Thoracic aorta (tissue), 2 donors: ENCODE results near the gene KLC1. TPM values are rescaled to one million over a fixed set of nuclear protein-coding genes. Genes with fewer than 3 reads are reported as not detected.

Experiments used
- ATAC-seq: fragments of 150-250 bp; one replicate; pipeline ENCODE4 v1.8.0; 2017; ENCODE audit warnings: low read depth; ENCODE audit not compliant: insufficient number of reproducible peaks, low FRiP score
- DNase-seq: peaks from one replicate; pipeline ENCODE4 v3.0.0-alpha.2; 2020; ENCODE audit warnings: low spot score
- H3K27ac ChIP-seq, 2 donors: fragments of 200-600 bp; sonication (generic); 1 replicate in 1 of 2; 2 replicates in 1 of 2; pipeline ENCODE4 v1.5.1; 2016; ENCODE audit warnings: mild to moderate bottlenecking in 2 of 2, moderate library complexity in 2 of 2
- H3K27me3 ChIP-seq: fragments of 200-600 bp; sonication (generic); replicated peaks from 2 replicates; pipeline ENCODE4 v1.6.0; 2016; ENCODE audit warnings: mild to moderate bottlenecking; ENCODE audit not compliant: insufficient read depth
- H3K36me3 ChIP-seq: fragments of 200-600 bp; sonication (generic); one replicate; pipeline ENCODE4 v1.5.1; 2016
- H3K4me1 ChIP-seq, 2 donors: fragments of 200-600 bp; sonication (generic); 1 replicate in 1 of 2; 2 replicates in 1 of 2; pipeline versions ENCODE4 v1.5.1 to v1.6.0; 2016; ENCODE audit warnings: low read depth in 2 of 2, mild to moderate bottlenecking in 1 of 2; ENCODE audit not compliant: control insufficient read depth in 1 of 2
- H3K4me3 ChIP-seq: fragments of 200-600 bp; sonication (generic); 2 replicates; pipeline ENCODE4 v1.5.1; 2016; ENCODE audit warnings: mild to moderate bottlenecking
- H3K9me3 ChIP-seq: fragments of 200-600 bp; sonication (generic); 2 replicates; pipeline ENCODE4 v1.5.1; 2016
- total RNA-seq, 2 donors: library from RNA; depleted of rRNA; stranded (reverse); fragments of >200 nt; gene quantifications; one replicate each; pipeline versions ENCODE4 v1.1.0 to v1.2.3, GENCODE V29; 2016
- TF ChIP-seq, protein P1 (sequence below): fragments of 200-600 bp; sonication (generic); IDR thresholded peaks from one replicate; pipeline ENCODE4 v1.5.1; 2019; ENCODE audit warnings: antibody characterized with exemption

Gene KLC1
- total RNA-seq, 2 donors from 2014 or later, result 545 to 588 TPM

DNA sequence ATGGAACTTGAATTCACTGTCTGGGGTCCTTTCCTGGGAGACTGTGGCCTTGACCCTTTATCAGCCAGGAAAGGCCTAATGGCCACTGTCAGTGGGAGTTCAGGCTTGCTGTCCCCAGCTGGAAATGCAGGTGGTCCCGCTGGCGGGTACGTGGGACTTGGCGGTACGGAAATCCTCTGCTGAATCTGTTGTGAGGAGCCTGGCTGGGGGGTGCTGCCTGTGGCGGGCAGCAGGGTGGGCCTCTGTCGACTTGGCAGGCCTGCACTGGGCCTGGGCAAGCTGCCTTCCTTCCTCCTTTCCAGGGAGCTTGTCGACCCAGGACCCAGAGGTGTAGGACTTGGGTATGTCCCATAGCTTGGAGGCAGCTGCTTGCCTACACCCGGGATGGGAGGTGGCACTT is 112.9 kb downstream of the KLC1 start:
- TF ChIP-seq, protein P1, sequence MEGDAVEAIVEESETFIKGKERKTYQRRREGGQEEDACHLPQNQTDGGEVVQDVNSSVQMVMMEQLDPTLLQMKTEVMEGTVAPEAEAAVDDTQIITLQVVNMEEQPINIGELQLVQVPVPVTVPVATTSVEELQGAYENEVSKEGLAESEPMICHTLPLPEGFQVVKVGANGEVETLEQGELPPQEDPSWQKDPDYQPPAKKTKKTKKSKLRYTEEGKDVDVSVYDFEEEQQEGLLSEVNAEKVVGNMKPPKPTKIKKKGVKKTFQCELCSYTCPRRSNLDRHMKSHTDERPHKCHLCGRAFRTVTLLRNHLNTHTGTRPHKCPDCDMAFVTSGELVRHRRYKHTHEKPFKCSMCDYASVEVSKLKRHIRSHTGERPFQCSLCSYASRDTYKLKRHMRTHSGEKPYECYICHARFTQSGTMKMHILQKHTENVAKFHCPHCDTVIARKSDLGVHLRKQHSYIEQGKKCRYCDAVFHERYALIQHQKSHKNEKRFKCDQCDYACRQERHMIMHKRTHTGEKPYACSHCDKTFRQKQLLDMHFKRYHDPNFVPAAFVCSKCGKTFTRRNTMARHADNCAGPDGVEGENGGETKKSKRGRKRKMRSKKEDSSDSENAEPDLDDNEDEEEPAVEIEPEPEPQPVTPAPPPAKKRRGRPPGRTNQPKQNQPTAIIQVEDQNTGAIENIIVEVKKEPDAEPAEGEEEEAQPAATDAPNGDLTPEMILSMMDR, result no peak
- no peak overlapping the region for H3K4me3 ChIP-seq
- H3K27ac ChIP-seq, result no peak overlapping the region
- no peak for DNase-seq
- H3K27me3 ChIP-seq, result no peaks in the 10 kb centered on the region
- H3K36me3 ChIP-seq, result no peaks in the 10 kb centered on the region
- H3K9me3 ChIP-seq, result no peaks in the 10 kb centered on the region
- ATAC-seq, result no peak
- H3K4me1 ChIP-seq, result peaks cover 8 to 23% of the 10 kb centered on the region in 2 donors

DNA sequence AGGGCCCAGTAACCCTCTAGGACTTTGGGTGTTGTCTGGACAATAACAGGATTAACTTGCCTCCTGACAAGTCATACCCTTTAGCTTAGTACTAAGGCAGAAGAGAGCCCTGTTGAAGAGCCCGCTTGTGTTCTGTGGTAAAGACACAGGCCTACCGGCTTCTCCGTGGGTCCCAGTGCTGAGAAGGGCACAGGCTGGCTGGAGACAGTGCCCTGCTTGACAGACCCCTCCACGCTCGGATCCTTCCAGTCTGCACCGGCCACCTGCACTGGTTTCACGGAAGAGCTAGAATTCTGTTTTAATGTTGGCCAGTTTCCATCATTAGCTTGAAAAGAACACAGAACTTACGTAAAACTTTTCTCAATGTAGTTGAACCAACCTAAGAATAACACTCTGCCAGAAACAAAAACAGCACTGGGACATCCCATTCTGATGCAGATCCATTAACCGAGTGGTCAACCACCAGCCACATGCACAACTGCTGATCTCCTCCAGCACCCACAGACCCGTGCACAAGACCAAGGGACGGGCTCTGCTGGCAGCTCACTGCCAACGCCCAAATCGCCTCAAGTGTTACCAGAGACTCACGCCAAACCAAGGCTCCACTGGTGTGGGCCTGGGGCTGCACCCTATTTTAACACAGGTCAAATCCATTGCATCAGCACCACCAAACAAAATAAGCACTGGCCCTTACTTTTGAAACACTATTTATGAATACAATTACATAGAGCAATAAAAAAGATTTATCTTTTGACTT is 113.7 kb downstream of the KLC1 start:
- peaks cover under 1 to 15% of the 10 kb centered on the region in 2 donors for H3K4me1 ChIP-seq
- H3K9me3 ChIP-seq, result no peaks in the 10 kb centered on the region
- no peak overlapping the region for H3K27ac ChIP-seq
- H3K36me3 ChIP-seq, result no peaks in the 10 kb centered on the region
- ATAC-seq (no peak), DNase-seq (no peak)
- H3K4me3 ChIP-seq, result no peak overlapping the region
- no peaks in the 10 kb centered on the region for H3K27me3 ChIP-seq
- TF ChIP-seq, protein P1, result no peak

DNA sequence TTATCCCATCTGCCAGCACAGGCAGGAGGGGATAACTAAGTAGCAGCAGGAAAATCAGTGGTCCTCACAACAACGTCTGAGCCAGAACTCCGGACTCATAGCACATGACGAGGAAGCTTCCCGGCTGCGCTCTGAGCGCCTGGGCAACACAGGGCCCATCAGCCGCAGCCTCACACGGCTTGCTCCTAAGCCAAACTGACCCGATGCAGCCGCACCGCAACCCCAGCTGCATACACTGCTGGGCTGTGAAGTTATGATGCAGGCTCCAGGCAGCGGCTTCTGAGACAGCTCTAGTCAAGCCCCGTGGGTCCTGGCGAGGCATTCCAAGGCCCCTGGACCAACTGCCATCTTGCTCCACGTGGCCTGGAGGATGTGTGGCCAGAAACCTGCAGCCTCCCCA is 114.7 kb downstream of the KLC1 start:
- no peaks in the 10 kb centered on the region for H3K36me3 ChIP-seq
- H3K4me3 ChIP-seq, result no peak overlapping the region
- TF ChIP-seq, protein P1, result no peak
- no peak for DNase-seq
- H3K27me3 ChIP-seq, result no peaks in the 10 kb centered on the region
- no peak for ATAC-seq
- H3K9me3 ChIP-seq, result no peaks in the 10 kb centered on the region
- peaks cover 0 to 10% of the 10 kb centered on the region in 2 donors for H3K4me1 ChIP-seq
- H3K27ac ChIP-seq, result no peak overlapping the region

DNA sequence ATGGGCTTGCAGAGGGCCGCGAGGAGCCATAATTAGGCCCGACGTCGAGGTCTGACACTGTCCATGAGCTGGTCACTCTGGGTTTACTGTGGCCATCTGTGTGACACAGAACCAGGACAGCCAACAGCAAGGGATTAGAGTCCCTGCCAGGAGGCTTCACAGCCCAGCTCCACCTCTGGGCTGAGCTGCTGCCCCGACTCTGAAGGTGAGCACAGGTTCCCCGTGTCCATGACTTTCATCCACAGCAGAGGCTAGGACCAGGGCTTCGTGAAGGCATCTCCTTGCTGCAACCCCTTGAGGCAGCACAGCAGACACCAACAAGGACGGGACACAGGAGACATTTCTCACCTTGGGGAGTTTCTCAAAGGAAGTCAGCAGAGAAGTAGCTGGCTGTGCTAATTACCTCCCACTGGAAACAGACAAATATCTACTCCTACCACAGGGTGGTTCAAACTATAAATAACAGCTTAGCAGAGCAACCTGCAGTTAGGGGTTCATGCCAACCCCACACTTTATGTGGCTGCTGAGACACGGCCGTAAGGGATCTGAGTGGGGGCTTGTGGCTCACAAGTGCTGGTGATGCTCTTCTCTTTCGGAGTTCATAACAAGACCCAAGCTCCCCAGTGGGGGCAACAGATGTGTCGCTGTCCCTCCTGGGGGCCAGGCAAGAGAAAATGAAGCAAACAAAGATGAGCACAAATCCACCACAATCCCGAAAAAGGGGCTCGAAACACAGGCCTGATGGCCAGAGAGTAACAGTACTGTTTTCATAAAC is 115.8 kb downstream of the KLC1 start:
- H3K9me3 ChIP-seq, result no peaks in the 10 kb centered on the region
- H3K27ac ChIP-seq, result no peak overlapping the region
- no peaks in the 10 kb centered on the region for H3K36me3 ChIP-seq
- no peak overlapping the region for H3K4me3 ChIP-seq
- ATAC-seq (no peak), DNase-seq (no peak)
- TF ChIP-seq, protein P1, result no peak
- H3K4me1 ChIP-seq, result no peaks in the 10 kb centered on the region
- no peaks in the 10 kb centered on the region for H3K27me3 ChIP-seq

DNA sequence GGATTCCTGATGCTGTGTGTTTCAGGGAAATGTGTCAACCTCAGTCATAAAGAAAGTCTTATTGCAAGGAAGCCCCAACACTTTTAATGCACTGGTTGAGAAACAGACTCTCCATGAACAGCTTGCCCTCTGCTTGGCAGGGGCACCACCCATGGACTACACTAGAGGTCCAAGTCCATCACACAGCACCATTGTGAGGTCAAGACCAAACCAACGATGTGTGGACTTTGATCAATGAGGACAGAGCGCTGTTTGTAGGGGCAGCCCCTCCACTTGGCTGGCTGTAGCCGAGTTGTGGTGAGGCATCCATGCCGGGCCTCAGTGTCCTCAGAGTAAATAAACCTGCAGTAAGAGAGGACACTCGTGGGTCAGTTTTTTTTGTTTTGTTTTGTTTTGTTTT is 116.4 kb downstream of the KLC1 start:
- TF ChIP-seq, protein P1, result no peak
- H3K36me3 ChIP-seq, result no peaks in the 10 kb centered on the region
- no peak for DNase-seq
- no peaks in the 10 kb centered on the region for H3K9me3 ChIP-seq
- H3K4me3 ChIP-seq, result no peak overlapping the region
- no peaks in the 10 kb centered on the region for H3K4me1 ChIP-seq
- ATAC-seq, result no peak
- H3K27ac ChIP-seq, result no peak overlapping the region
- H3K27me3 ChIP-seq, result no peaks in the 10 kb centered on the region
